HG03354 (cell line): ENCODE data around the gene TBC1D20.
"Not testable (repeated sequence)": the region's sequence is repeated elsewhere in the genome, so short reads cannot be mapped to it uniquely, and the experiment has no call there.

Source experiments
- ATAC-seq: cut with Tn5 transposase; IDR thresholded peaks from one replicate; pipeline ENCODE4 v1.9.1; 2021; ENCODE audit warnings: mild to moderate bottlenecking; ENCODE audit not compliant: unreplicated experiment, poor library complexity, severe bottlenecking

TBC1D20 gene

GRCh38 chr20:476561-477249, 14.4 kb upstream of the TBC1D20 start:
- not testable (repeated sequence) for ATAC-seq

GRCh38 chr20:475463-476357, 13.4 kb upstream of the TBC1D20 start:
- ATAC-seq: no peak

- ATAC-seq: no peak
Measured at GRCh38 chr20:474581-474980, 12.2 kb upstream of the TBC1D20 start.

- ATAC-seq: no peak
Measured at GRCh38 chr20:472889-473292, 10.6 kb upstream of the TBC1D20 start.

GRCh38 chr20:472137-472846, 10.0 kb upstream of the TBC1D20 start:
- ATAC-seq: no peak

GRCh38 chr20:469746-470490, 7.6 kb upstream of the TBC1D20 start:
- ATAC-seq: no peak

- ATAC-seq: no peak
Measured at GRCh38 chr20:467755-468154, 5.4 kb upstream of the TBC1D20 start.

- ATAC-seq: peak; percentile 40
Measured at GRCh38 chr20:461254-462198, 807 bp downstream of the TBC1D20 start.

- no peak for ATAC-seq
Measured at GRCh38 chr20:460707-461106, 1.6 kb downstream of the TBC1D20 start.

- ATAC-seq: no peak
Measured at GRCh38 chr20:460180-460579, 2.2 kb downstream of the TBC1D20 start.

GRCh38 chr20:458776-459175, 3.6 kb downstream of the TBC1D20 start:
- ATAC-seq: no peak

GRCh38 chr20:454951-455350, 7.4 kb downstream of the TBC1D20 start:
- ATAC-seq: no peak

- ATAC-seq: not testable (repeated sequence)
Measured at GRCh38 chr20:452021-452420, 10.3 kb downstream of the TBC1D20 start.

- no peak for ATAC-seq
Measured at GRCh38 chr20:445514-446336, 16.6 kb downstream of the TBC1D20 start.

GRCh38 chr20:444862-445426, 17.4 kb downstream of the TBC1D20 start:
- no peak for ATAC-seq

- no peak for ATAC-seq
Measured at GRCh38 chr20:444117-444516, 18.2 kb downstream of the TBC1D20 start.

GRCh38 chr20:443223-443775, 19.0 kb downstream of the TBC1D20 start:
- ATAC-seq: no peak
